ENCODE measurements around the gene ENTPD3.

- TF ChIP-seq CTCF (IDR thresholded peaks at IDR 0.05) (no peak), POLR2A (IDR thresholded peaks at IDR 0.05) (no peak)
Observed at GRCh38 chr3:40452057-40452456, 65.1 kb downstream of the ENTPD3 start.

Measured in body of pancreas (tissue), 4 donors.